Choroid plexus epithelial cell (primary cell): ENCODE measurements around the gene SND1.

Experiments
- DNase-seq: peaks from one replicate; pipeline ENCODE4 v3.0.0-alpha.2; 2010; ENCODE audit warnings: low read depth
- H3K4me3 ChIP-seq: 2 replicates; pipeline ENCODE4 v1.5.1; 2011; ENCODE audit warnings: low read depth, mild to moderate bottlenecking, control low read depth, low read length, moderate library complexity
- CTCF ChIP-seq: conservative IDR thresholded peaks from 2 replicates; pipeline ENCODE4 v1.5.1; 2011; ENCODE audit warnings: low read depth, mild to moderate bottlenecking, control low read depth, inconsistent platforms, low read length, moderate library complexity

SND1 gene

GRCh38 chr7:127888825-127889224 lies 236.8 kb downstream of the SND1 start:
- no peak overlapping the region for H3K4me3 ChIP-seq

GRCh38 chr7:127889677-127890076 lies 237.7 kb downstream of the SND1 start:
- no peak for DNase-seq
- TF ChIP-seq CTCF = no peak
- H3K4me3 ChIP-seq = no peak overlapping the region

More at GRCh38 chr7:127888825-127889224, 236.8 kb downstream of the SND1 start:
- DNase-seq = no peak
- no peak for TF ChIP-seq CTCF

- no peak for DNase-seq
- no peak for TF ChIP-seq CTCF
- no peak overlapping the region for H3K4me3 ChIP-seq
Measured at GRCh38 chr7:127890726-127891125, 238.7 kb downstream of the SND1 start.

- no peak overlapping the region for H3K4me3 ChIP-seq
- DNase-seq = no peak
- no peak for TF ChIP-seq CTCF
Measured at GRCh38 chr7:127891144-127891543, 239.2 kb downstream of the SND1 start.

GRCh38 chr7:127891854-127892438 lies 240.0 kb downstream of the SND1 start:
- no peak for TF ChIP-seq CTCF
- no peak overlapping the region for H3K4me3 ChIP-seq
- DNase-seq = no peak

GRCh38 chr7:127892488-127893314 lies 240.7 kb downstream of the SND1 start:
- DNase-seq = no peak
- H3K4me3 ChIP-seq = no peak overlapping the region
- no peak for TF ChIP-seq CTCF

- H3K4me3 ChIP-seq = no peak overlapping the region
- no peak for TF ChIP-seq CTCF
- DNase-seq = no peak
Measured at GRCh38 chr7:127893547-127893946, 241.6 kb downstream of the SND1 start.
